Measurements from ENCODE around the gene SCYGR4.
"Not testable (repeated sequence)": the region's sequence is repeated elsewhere in the genome, so short reads cannot be mapped to it uniquely, and the experiment has no call there.

Gene SCYGR4

GRCh38 chr2:227597998-227598397 is 19.3 kb upstream of the SCYGR4 start:
- Histone ChIP-seq H3K79me2 (ENCODE audit: low read length) (no peaks in the 10 kb centered on the region), H3K4me1 (ENCODE audit: low read length) (no peaks in the 10 kb centered on the region), H3K9ac (ENCODE audit: low read length) (no peak overlapping the region), H4K20me1 (ENCODE audit: insufficient read depth, low read length) (no peaks in the 10 kb centered on the region), H3K4me2 (ENCODE audit: low read length) (no peak overlapping the region), H3K36me3 (replicated peaks; ENCODE audit: low read depth, low read length) (no peaks in the 10 kb centered on the region), H3K27me3 (ENCODE audit: low read depth, low read length) (no peaks in the 10 kb centered on the region), H3K9me3 (ENCODE audit: insufficient read depth, low read length) (no peaks in the 10 kb centered on the region), H3K4me3 (ENCODE audit: low read length) (no peak overlapping the region), H3K27ac (ENCODE audit: low read length) (no peak overlapping the region), H2AFZ (ENCODE audit: low read depth, low read length) (no peak overlapping the region)
- TF ChIP-seq EZH2phosphoT487 (IDR thresholded peaks at IDR 0.05; ENCODE audit: low read depth) (no peak), CTCF (IDR thresholded peaks at IDR 0.05; ENCODE audit: low read depth, low read length) (no peak)

- not testable (repeated sequence) for H3K4me1 ChIP-seq (ENCODE audit: low read length)
These were observed 18.3 kb upstream of the SCYGR4 start, which contains the start of gene SCYGR2 for GRCh38 chr2:227598835-227599503. TSS of gene SCYGR2 (plus strand) at chr2:227598893. CDS start at chr2:227598893, 0 bp downstream.

GRCh38 chr2:227602358-227602757 is 14.9 kb upstream of the SCYGR4 start:
- TF ChIP-seq EZH2phosphoT487 (IDR thresholded peaks at IDR 0.05; ENCODE audit: low read depth) (no peak), CTCF (IDR thresholded peaks at IDR 0.05; ENCODE audit: low read depth, low read length) (no peak)
- Histone ChIP-seq H3K9me3 (ENCODE audit: insufficient read depth, low read length) (no peaks in the 10 kb centered on the region), H4K20me1 (ENCODE audit: insufficient read depth, low read length) (no peaks in the 10 kb centered on the region), H3K36me3 (replicated peaks; ENCODE audit: low read depth, low read length) (no peaks in the 10 kb centered on the region), H3K27ac (ENCODE audit: low read length) (no peak overlapping the region), H3K27me3 (ENCODE audit: low read depth, low read length) (no peaks in the 10 kb centered on the region), H3K4me1 (ENCODE audit: low read length) (no peaks in the 10 kb centered on the region; the same call in 1 of the 2 replicates), H3K9ac (ENCODE audit: low read length) (no peak overlapping the region), H3K4me3 (ENCODE audit: low read length) (no peak overlapping the region), H2AFZ (ENCODE audit: low read depth, low read length) (no peak overlapping the region), H3K79me2 (ENCODE audit: low read length) (no peaks in the 10 kb centered on the region), H3K4me2 (ENCODE audit: low read length) (no peak overlapping the region)

More at GRCh38 chr2:227598835-227599503, 18.3 kb upstream of the SCYGR4 start, which contains the start of gene SCYGR2:
- H4K20me1 ChIP-seq (ENCODE audit: insufficient read depth, low read length); H3K4me3 ChIP-seq (ENCODE audit: low read length); H3K36me3 ChIP-seq (replicated peaks; ENCODE audit: low read depth, low read length); H3K9me3 ChIP-seq (ENCODE audit: insufficient read depth, low read length); H3K27ac ChIP-seq (ENCODE audit: low read length); H3K27me3 ChIP-seq (ENCODE audit: low read depth, low read length); H2AFZ ChIP-seq (ENCODE audit: low read depth, low read length); H3K4me2 ChIP-seq (ENCODE audit: low read length); H3K9ac ChIP-seq (ENCODE audit: low read length); H3K79me2 ChIP-seq (ENCODE audit: low read length): not testable (repeated sequence)

GRCh38 chr2:227606476-227606875 is 10.8 kb upstream of the SCYGR4 start:
- no peak overlapping the region for H3K4me3 ChIP-seq (ENCODE audit: low read length)
- TF ChIP-seq CTCF (IDR thresholded peaks at IDR 0.05; ENCODE audit: low read depth, low read length) (no peak), EZH2phosphoT487 (IDR thresholded peaks at IDR 0.05; ENCODE audit: low read depth) (no peak)
- H2AFZ ChIP-seq (ENCODE audit: low read depth, low read length), result no peak overlapping the region
- peaks cover 22% of the 10 kb centered on the region for H3K4me1 ChIP-seq (ENCODE audit: low read length)
- no peaks in the 10 kb centered on the region for H3K9me3 ChIP-seq (ENCODE audit: insufficient read depth, low read length)
- no peaks in the 10 kb centered on the region for H3K36me3 ChIP-seq (replicated peaks; ENCODE audit: low read depth, low read length)
- H3K79me2 ChIP-seq (ENCODE audit: low read length), result no peaks in the 10 kb centered on the region
- no peak overlapping the region for H3K27ac ChIP-seq (ENCODE audit: low read length)
- H4K20me1 ChIP-seq (ENCODE audit: insufficient read depth, low read length), result no peaks in the 10 kb centered on the region
- H3K9ac ChIP-seq (ENCODE audit: low read length), result no peak overlapping the region
- no peaks in the 10 kb centered on the region for H3K27me3 ChIP-seq (ENCODE audit: low read depth, low read length)
- H3K4me2 ChIP-seq (ENCODE audit: low read length), result no peak overlapping the region
